GM12874 (cell line): ENCODE measurements around the gene ADAMTS9.

ENCODE experiments used
- CTCF ChIP-seq: IDR thresholded peaks from 2 replicates; pipeline ENCODE4 v1.5.1; 2011; ENCODE audit warnings: low read depth, mild to moderate bottlenecking, control low read depth, low read length, moderate library complexity; ENCODE audit not compliant: insufficient read depth

Gene ADAMTS9

GRCh38 chr3:64601824-64602223 is 86.0 kb downstream of the ADAMTS9 start:
- TF ChIP-seq CTCF, result no peak

GRCh38 chr3:64600246-64600950 is 87.4 kb downstream of the ADAMTS9 start:
- TF ChIP-seq CTCF, result no peak

GRCh38 chr3:64599651-64600050 is 88.1 kb downstream of the ADAMTS9 start:
- TF ChIP-seq CTCF, result no peak

GRCh38 chr3:64595253-64595694 is 92.5 kb downstream of the ADAMTS9 start:
- TF ChIP-seq CTCF, result no peak

GRCh38 chr3:64594134-64594533 is 93.7 kb downstream of the ADAMTS9 start:
- no peak for TF ChIP-seq CTCF

GRCh38 chr3:64593350-64593749 is 94.5 kb downstream of the ADAMTS9 start:
- TF ChIP-seq CTCF, result no peak

- TF ChIP-seq CTCF, result no peak
Measured at GRCh38 chr3:64591615-64592014, 96.2 kb downstream of the ADAMTS9 start.
